ENCODE data around the gene RAB33A.

Gene RAB33A

DNA sequence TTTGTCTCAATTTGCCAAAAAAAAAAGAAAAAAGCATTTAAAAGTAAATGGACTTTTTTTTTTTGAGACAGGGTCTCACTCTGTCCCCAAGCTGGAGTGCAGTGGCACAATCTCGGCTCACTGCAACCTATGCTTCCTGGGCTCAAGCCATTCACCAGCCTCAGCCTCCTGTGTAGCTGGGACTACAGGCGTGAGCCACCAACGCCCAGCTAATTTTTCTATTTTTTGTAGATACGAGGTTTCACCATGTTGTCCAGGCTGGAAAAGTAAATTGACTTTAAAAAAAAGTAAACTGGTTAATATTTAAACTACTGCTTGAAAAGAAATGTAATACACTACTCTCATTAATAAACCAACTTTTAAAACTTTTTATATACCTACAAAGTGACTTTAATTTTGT, 12.0 kb upstream of the RAB33A start:
- CTCF ChIA-PET: interaction anchor here (0.7 kb wide), 1 partner anchor 8 kb away, joined by 3 read pairs; no protein-coding TSS in a partner anchor
- H3K9me3 ChIP-seq (ENCODE audit: control insufficient read depth, insufficient read depth, low read depth, low read length): no peaks in the 10 kb centered on the region
- POLR2A ChIA-PET: no interaction called here
- no peak overlapping the region for H3K4me3 ChIP-seq (ENCODE audit: low read depth, low read length)
- TF ChIP-seq ZIC2 (tag by site-specific recombination; IDR thresholded peaks at IDR 0.05) (no peak), ZNF843 (tag by site-specific recombination; IDR thresholded peaks at IDR 0.05) (no peak), MZF1 (tag by site-specific recombination; IDR thresholded peaks at IDR 0.05; ENCODE audit: borderline replicate concordance) (no peak), BCL11B (tag by site-specific recombination; IDR thresholded peaks at IDR 0.05; ENCODE audit: low read depth) (no peak), ZNF416 (tag by site-specific recombination; IDR thresholded peaks at IDR 0.05) (no peak), BCL11A (tag by site-specific recombination; IDR thresholded peaks at IDR 0.05; ENCODE audit: low read depth) (no peak), PBX3 (CRISPR knock-in tag; IDR thresholded peaks at IDR 0.05) (no peak), ZNF157 (tag by site-specific recombination; IDR thresholded peaks at IDR 0.05) (no peak), ZBTB1 (tag by site-specific recombination; IDR thresholded peaks at IDR 0.05) (no peak), ZNF169 (tag by site-specific recombination; IDR thresholded peaks at IDR 0.05) (no peak), ZEB2 (tag by site-specific recombination; IDR thresholded peaks at IDR 0.05) (no peak)
- TF ChIP-seq, protein P1, sequence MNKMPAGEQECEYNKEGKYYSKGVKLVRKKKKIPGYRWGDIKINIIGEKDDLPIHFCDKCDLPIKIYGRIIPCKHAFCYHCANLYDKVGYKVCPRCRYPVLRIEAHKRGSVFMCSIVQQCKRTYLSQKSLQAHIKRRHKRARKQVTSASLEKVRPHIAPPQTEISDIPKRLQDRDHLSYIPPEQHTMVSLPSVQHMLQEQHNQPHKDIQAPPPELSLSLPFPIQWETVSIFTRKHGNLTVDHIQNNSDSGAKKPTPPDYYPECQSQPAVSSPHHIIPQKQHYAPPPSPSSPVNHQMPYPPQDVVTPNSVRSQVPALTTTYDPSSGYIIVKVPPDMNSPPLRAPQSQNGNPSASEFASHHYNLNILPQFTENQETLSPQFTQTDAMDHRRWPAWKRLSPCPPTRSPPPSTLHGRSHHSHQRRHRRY (tag by site-specific recombination; IDR thresholded peaks at IDR 0.05): no peak
- TF ChIP-seq, protein P2, sequence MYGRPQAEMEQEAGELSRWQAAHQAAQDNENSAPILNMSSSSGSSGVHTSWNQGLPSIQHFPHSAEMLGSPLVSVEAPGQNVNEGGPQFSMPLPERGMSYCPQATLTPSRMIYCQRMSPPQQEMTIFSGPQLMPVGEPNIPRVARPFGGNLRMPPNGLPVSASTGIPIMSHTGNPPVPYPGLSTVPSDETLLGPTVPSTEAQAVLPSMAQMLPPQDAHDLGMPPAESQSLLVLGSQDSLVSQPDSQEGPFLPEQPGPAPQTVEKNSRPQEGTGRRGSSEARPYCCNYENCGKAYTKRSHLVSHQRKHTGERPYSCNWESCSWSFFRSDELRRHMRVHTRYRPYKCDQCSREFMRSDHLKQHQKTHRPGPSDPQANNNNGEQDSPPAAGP (tag by site-specific recombination; IDR thresholded peaks at IDR 0.05): no peak
- H3K27ac ChIP-seq (ENCODE audit: extremely low read depth, low read depth, low read length): no peak overlapping the region
- H3K36me3 ChIP-seq (ENCODE audit: control insufficient read depth in 2 of 2, insufficient read depth in 1 of 2, low read length in 2 of 2): peaks cover 0 to 8% of the 10 kb centered on the region in 2 experiments; a peak in 1 of 3 replicates
- H3K4me1 ChIP-seq (ENCODE audit: control insufficient read depth, insufficient read depth, low read length): peaks cover 5% of the 10 kb centered on the region

- CTCF ChIA-PET: interaction anchor here (0.7 to 1.2 kb wide), 2 partner anchors 26 to 707 kb away, joined by 3 to 4 read pairs; no protein-coding TSS in a partner anchor
- no peaks in the 10 kb centered on the region for H3K36me3 ChIP-seq (ENCODE audit: control insufficient read depth in 2 of 2, insufficient read depth in 1 of 2, low read length in 2 of 2)
- no peak overlapping the region for H3K27ac ChIP-seq (ENCODE audit: extremely low read depth, low read depth, low read length)
- no peak overlapping the region for H3K4me3 ChIP-seq (ENCODE audit: low read depth, low read length)
- no peak for TF ChIP-seq ZNF585B (tag by site-specific recombination; IDR thresholded peaks at IDR 0.05)
- TF ChIP-seq PRDM6 (tag by site-specific recombination; IDR thresholded peaks at IDR 0.05): no peak
- TF ChIP-seq ZBTB1 (tag by site-specific recombination; IDR thresholded peaks at IDR 0.05): no peak
- TF ChIP-seq, protein P3, sequence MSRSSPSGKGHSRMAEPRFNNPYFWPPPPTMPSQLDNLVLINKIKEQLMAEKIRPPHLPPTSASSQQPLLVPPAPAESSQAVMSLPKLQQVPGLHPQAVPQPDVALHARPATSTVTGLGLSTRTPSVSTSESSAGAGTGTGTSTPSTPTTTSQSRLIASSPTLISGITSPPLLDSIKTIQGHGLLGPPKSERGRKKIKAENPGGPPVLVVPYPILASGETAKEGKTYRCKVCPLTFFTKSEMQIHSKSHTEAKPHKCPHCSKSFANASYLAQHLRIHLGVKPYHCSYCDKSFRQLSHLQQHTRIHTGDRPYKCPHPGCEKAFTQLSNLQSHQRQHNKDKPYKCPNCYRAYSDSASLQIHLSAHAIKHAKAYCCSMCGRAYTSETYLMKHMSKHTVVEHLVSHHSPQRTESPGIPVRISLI (tag by site-specific recombination; IDR thresholded peaks at IDR 0.05): no peak
- TF ChIP-seq ZNF837 (tag by site-specific recombination; IDR thresholded peaks at IDR 0.05): no peak
- no peak for TF ChIP-seq ZNF157 (tag by site-specific recombination; IDR thresholded peaks at IDR 0.05)
- TF ChIP-seq, protein P4, sequence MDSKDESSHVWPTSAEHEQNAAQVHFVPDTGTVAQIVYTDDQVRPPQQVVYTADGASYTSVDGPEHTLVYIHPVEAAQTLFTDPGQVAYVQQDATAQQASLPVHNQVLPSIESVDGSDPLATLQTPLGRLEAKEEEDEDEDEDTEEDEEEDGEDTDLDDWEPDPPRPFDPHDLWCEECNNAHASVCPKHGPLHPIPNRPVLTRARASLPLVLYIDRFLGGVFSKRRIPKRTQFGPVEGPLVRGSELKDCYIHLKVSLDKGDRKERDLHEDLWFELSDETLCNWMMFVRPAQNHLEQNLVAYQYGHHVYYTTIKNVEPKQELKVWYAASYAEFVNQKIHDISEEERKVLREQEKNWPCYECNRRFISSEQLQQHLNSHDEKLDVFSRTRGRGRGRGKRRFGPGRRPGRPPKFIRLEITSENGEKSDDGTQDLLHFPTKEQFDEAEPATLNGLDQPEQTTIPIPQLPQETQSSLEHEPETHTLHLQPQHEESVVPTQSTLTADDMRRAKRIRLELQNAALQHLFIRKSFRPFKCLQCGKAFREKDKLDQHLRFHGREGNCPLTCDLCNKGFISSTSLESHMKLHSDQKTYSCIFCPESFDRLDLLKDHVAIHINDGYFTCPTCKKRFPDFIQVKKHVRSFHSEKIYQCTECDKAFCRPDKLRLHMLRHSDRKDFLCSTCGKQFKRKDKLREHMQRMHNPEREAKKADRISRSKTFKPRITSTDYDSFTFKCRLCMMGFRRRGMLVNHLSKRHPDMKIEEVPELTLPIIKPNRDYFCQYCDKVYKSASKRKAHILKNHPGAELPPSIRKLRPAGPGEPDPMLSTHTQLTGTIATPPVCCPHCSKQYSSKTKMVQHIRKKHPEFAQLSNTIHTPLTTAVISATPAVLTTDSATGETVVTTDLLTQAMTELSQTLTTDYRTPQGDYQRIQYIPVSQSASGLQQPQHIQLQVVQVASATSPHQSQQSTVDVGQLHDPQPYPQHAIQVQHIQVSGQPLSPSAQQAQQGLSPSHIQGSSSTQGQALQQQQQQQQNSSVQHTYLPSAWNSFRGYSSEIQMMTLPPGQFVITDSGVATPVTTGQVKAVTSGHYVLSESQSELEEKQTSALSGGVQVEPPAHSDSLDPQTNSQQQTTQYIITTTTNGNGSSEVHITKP (tag by site-specific recombination; IDR thresholded peaks at IDR 0.05): no peak
- TF ChIP-seq WT1 (tag by site-specific recombination; IDR thresholded peaks at IDR 0.05): no peak
- no peak for TF ChIP-seq ZNF433 (tag by site-specific recombination; IDR thresholded peaks at IDR 0.05; ENCODE audit: low read depth)
- no peak for TF ChIP-seq HOXD13 (CRISPR knock-in tag; IDR thresholded peaks at IDR 0.05; ENCODE audit: borderline replicate concordance)
- no peak for TF ChIP-seq ZNF311 (tag by site-specific recombination; IDR thresholded peaks at IDR 0.05; ENCODE audit: borderline replicate concordance)
- no peak for TF ChIP-seq ZNF324 (tag by site-specific recombination; IDR thresholded peaks at IDR 0.05)
- TF ChIP-seq ZNF132 (tag by site-specific recombination; IDR thresholded peaks at IDR 0.05; ENCODE audit: borderline replicate concordance): no peak
- TF ChIP-seq ZNF175 (tag by site-specific recombination; IDR thresholded peaks at IDR 0.05): no peak
- H3K9me3 ChIP-seq (ENCODE audit: control insufficient read depth, insufficient read depth, low read depth, low read length): no peaks in the 10 kb centered on the region
- POLR2A ChIA-PET: no interaction called here
- peaks cover 8% of the 10 kb centered on the region for H3K4me1 ChIP-seq (ENCODE audit: control insufficient read depth, insufficient read depth, low read length)
Observed at GRCh38 chrX:130162094-130162735, 9.5 kb upstream of the RAB33A start.
